Activated T-helper 1 cell treated with anti-CD3 and anti-CD28 coated beads, Interleukin-2, amount 50 U/mL, for 16 hours (primary cell): ENCODE measurements around the gene IPO9.
"Not testable (repeated sequence)": the region's sequence is repeated elsewhere in the genome, so short reads cannot be mapped to it uniquely, and the experiment has no call there.

ENCODE experiments used
- DNase-seq, 2 donors: peaks; one replicate each; pipeline ENCODE4 v3.0.0-alpha.2; 2020; ENCODE audit warnings: low read depth in 1 of 2, low spot score in 1 of 2

The IPO9 gene

GRCh38 chr1:201887116-201887866 lies 58.3 kb downstream of the IPO9 start:
- no peak for DNase-seq

GRCh38 chr1:201888282-201889089 lies 59.5 kb downstream of the IPO9 start, which contains the start of gene SHISA4:
Gene SHISA4, plus strand, starts transcription at chr1:201888898. Its CDS starts 97 bp downstream, at chr1:201888995.
- no peak for DNase-seq

GRCh38 chr1:201889090-201889968 lies 60.4 kb downstream of the IPO9 start:
- no peak for DNase-seq

GRCh38 chr1:201890223-201890622 lies 61.3 kb downstream of the IPO9 start:
- DNase-seq: no peak

- no peak for DNase-seq
Measured at GRCh38 chr1:201890806-201891450, 62.0 kb downstream of the IPO9 start.

GRCh38 chr1:201891451-201892045 lies 62.6 kb downstream of the IPO9 start:
- DNase-seq: no peak

GRCh38 chr1:201892211-201892610 lies 63.3 kb downstream of the IPO9 start:
- DNase-seq: no peak

GRCh38 chr1:201893431-201893830 lies 64.5 kb downstream of the IPO9 start:
- DNase-seq: no peak

- DNase-seq: no peak
Measured at GRCh38 chr1:201894343-201895119, 65.6 kb downstream of the IPO9 start.

- no peak for DNase-seq
Measured at GRCh38 chr1:201895120-201895665, 66.2 kb downstream of the IPO9 start.

- DNase-seq: peak; percentile 62 to 73
Measured at GRCh38 chr1:201895913-201896807, 67.2 kb downstream of the IPO9 start.

- no peak for DNase-seq
Measured at GRCh38 chr1:201896951-201897391, 68.0 kb downstream of the IPO9 start.

GRCh38 chr1:201898240-201898894 lies 69.4 kb downstream of the IPO9 start:
- DNase-seq: no peak

GRCh38 chr1:201898992-201899391 lies 70.0 kb downstream of the IPO9 start:
- DNase-seq: no peak

GRCh38 chr1:201899683-201900429 lies 70.9 kb downstream of the IPO9 start:
- no peak for DNase-seq

GRCh38 chr1:201900476-201900875 lies 71.5 kb downstream of the IPO9 start:
- no peak for DNase-seq

- DNase-seq: not testable (repeated sequence)
Measured at GRCh38 chr1:201901036-201901435, 72.1 kb downstream of the IPO9 start.
